HepG2 (cell line): ENCODE data around the gene SMIM21. TPM values are rescaled to one million over a fixed set of nuclear protein-coding genes. Genes with fewer than 3 reads are reported as not detected.

Experiments used
- ATAC-seq: fragments of 200-7000 bp; cut with Tn5 transposase; 3 replicates; pipeline ENCODE4 v1.9.1; 2020; ENCODE audit warnings: mild to moderate bottlenecking, moderate library complexity
- BruUV-seq: library from RNA; stranded (reverse); fragments of 400-500 nt; replicated peaks from 2 replicates; lab custom pipeline; 2021; lab: Mats Ljungman, UMichigan
- CTCF ChIA-PET: fragments of 300-600 bp; formaldehyde crosslinking; extraction: SDS; loops from one replicate; lab custom pipeline; 2021; ENCODE audit warnings: low total read pairs, inconsistent platforms, low intra/inter-chr PET ratio; lab: Yijun Ruan, JAX
- POLR2A ChIA-PET: fragments of 350-600 bp; sonication (Branson Sonifier 250); formaldehyde crosslinking; loops from one replicate; lab custom pipeline; 2020; ENCODE audit warnings: antibody characterized with exemption, inconsistent platforms; lab: Yijun Ruan, JAX
- DNase-seq: peaks from one replicate; pipeline ENCODE4 v3.0.0-alpha.2; 2015; ENCODE audit warnings: low spot score
- FAIRE-seq: peaks from 3 replicates; lab custom pipeline; 2011; peaks lifted over from hg19 to GRCh38; lab: Jason Lieb, UNC
- H2AFZ ChIP-seq: one replicate; pipeline ENCODE4 v1.6.1; 2011; ENCODE audit warnings: low read length, inconsistent platforms
- H3K27ac ChIP-seq: fragments of 300-600 bp; 3 replicates; pipeline ENCODE4 v1.8.0; 2011; ENCODE audit warnings: mixed run types, mild to moderate bottlenecking, mixed read lengths, low read length, inconsistent platforms; ENCODE audit not compliant: insufficient read depth; ENCODE audit errors: extremely low read length
- H3K27me3 ChIP-seq, 2 experiments: fragments of 200-600 bp in 1 of 2; 2 replicates in 1 of 2; 3 replicates in 1 of 2; pipeline versions ENCODE4 v1.6.0 to v1.8.0; 2011; ENCODE audit warnings: low read length in 2 of 2, mild to moderate bottlenecking in 2 of 2, moderate library complexity in 2 of 2, inconsistent platforms in 1 of 2; ENCODE audit not compliant: insufficient read depth in 2 of 2, control insufficient read depth in 1 of 2
- H3K36me3 ChIP-seq, 2 experiments: fragments of 200-600 bp in 1 of 2; replicated peaks in 1 of 2; 2 replicates in 1 of 2; 3 replicates in 1 of 2; pipeline versions ENCODE4 v1.5.1 to v1.8.0; 2011; ENCODE audit warnings: low read length in 2 of 2, inconsistent platforms in 1 of 2; ENCODE audit not compliant: insufficient read depth in 2 of 2, control insufficient read depth in 1 of 2
- H3K4me1 ChIP-seq: 2 replicates; pipeline ENCODE4 v1.5.1; 2012; ENCODE audit warnings: low read length, inconsistent platforms; ENCODE audit not compliant: insufficient read depth
- H3K4me2 ChIP-seq: 2 replicates; pipeline ENCODE4 v1.6.0; 2011; ENCODE audit warnings: low read depth, low read length, inconsistent platforms
- H3K4me3 ChIP-seq, 3 experiments: fragments of 200-600 bp in 1 of 3; sonication (generic), shearing (Covaris generic) in 1 of 3; replicated peaks in 1 of 3; 2 replicates each; pipeline ENCODE4 v1.5.1; 2011 to 2016; ENCODE audit warnings: low read length in 3 of 3, inconsistent platforms in 2 of 3, low read depth in 2 of 3, mild to moderate bottlenecking in 2 of 3, control low read depth in 1 of 3, mixed read lengths in 1 of 3; ENCODE audit not compliant: insufficient read depth in 1 of 3
- H3K79me2 ChIP-seq: one replicate; pipeline ENCODE4 v1.6.1; 2011; ENCODE audit warnings: low read length, inconsistent platforms; ENCODE audit not compliant: insufficient read depth
- H3K9ac ChIP-seq: 2 replicates; pipeline ENCODE4 v1.6.0; 2011; ENCODE audit warnings: mild to moderate bottlenecking, low read depth, low read length, inconsistent platforms; ENCODE audit not compliant: insufficient read depth
- H3K9me3 ChIP-seq: 2 replicates; pipeline ENCODE4 v1.5.1; 2012; ENCODE audit warnings: mild to moderate bottlenecking, low read length
- H4K20me1 ChIP-seq: 2 replicates; pipeline ENCODE4 v1.6.0; 2011; ENCODE audit warnings: inconsistent platforms, mild to moderate bottlenecking, low read length, moderate library complexity; ENCODE audit not compliant: insufficient read depth
- KDM5B ChIP-seq: sonication (generic); formaldehyde crosslinking; IDR thresholded peaks from 2 replicates; pipeline ENCODE4 v1.4.0; 2020; ENCODE audit warnings: missing genetic modification reagents, mild to moderate bottlenecking, borderline replicate concordance
- RFX5 ChIP-seq: IDR thresholded peaks from 2 replicates; pipeline ENCODE4 v1.6.1; 2011; ENCODE audit warnings: low read depth, low read length, improper control_type of control experiment
- SATB2 ChIP-seq: sonication (generic); formaldehyde crosslinking; IDR thresholded peaks from 2 replicates; pipeline ENCODE4 v1.5.0; 2020; ENCODE audit warnings: missing genetic modification reagents
- SRSF9 ChIP-seq: fragments of 200-400 bp; formaldehyde crosslinking; IDR thresholded peaks from 2 replicates; pipeline ENCODE4 v1.6.1; 2018; ENCODE audit warnings: borderline replicate concordance, mild to moderate bottlenecking, low read depth, low read length; ENCODE audit not compliant: insufficient read depth, poor library complexity, severe bottlenecking
- ZFP36L2 ChIP-seq: sonication (generic); formaldehyde crosslinking; IDR thresholded peaks from 2 replicates; pipeline ENCODE4 v1.4.0; 2020; ENCODE audit warnings: missing genetic modification reagents
- ZNF337 ChIP-seq: sonication (generic); formaldehyde crosslinking; IDR thresholded peaks from 2 replicates; pipeline ENCODE4 v1.5.1; 2020; ENCODE audit warnings: missing genetic modification reagents, low read depth, mild to moderate bottlenecking, borderline replicate concordance
- ZNF33B ChIP-seq: sonication (generic); formaldehyde crosslinking; IDR thresholded peaks from 2 replicates; pipeline ENCODE4 v1.5.1; 2020; ENCODE audit warnings: mild to moderate bottlenecking, missing genetic modification reagents
- ZNF550 ChIP-seq: sonication (generic); formaldehyde crosslinking; IDR thresholded peaks from 2 replicates; pipeline ENCODE4 v1.4.0; 2020; ENCODE audit warnings: mild to moderate bottlenecking, missing genetic modification reagents, borderline replicate concordance
- ZNF577 ChIP-seq: sonication (generic); formaldehyde crosslinking; IDR thresholded peaks from 2 replicates; pipeline ENCODE4 v1.4.0; 2020; ENCODE audit warnings: mild to moderate bottlenecking, low read depth, missing genetic modification reagents, borderline replicate concordance
- ZNF646 ChIP-seq: sonication (generic); formaldehyde crosslinking; IDR thresholded peaks from 2 replicates; pipeline ENCODE4 v1.9.0; 2021; ENCODE audit warnings: mild to moderate bottlenecking, missing genetic modification reagents
- WGBS: methylation state at CpG from one replicate; pipeline ENCODE4 v1.1.6; 2017; ENCODE audit warnings: low lambda C conversion rate; 5-methylcytosine and 5-hydroxymethylcytosine counted together
- in situ Hi-C: cut with HindIII; loops from 2 replicates; pipeline ENCODE4 v1.10.0; 2017; ENCODE audit warnings: low pct_unique_long_range_greater_than_20kb; ENCODE audit not compliant: extremely low pct_ligation_motif_present
- intact Hi-C: fragments of 100-400 bp; cut with micrococcal nuclease; formaldehyde crosslinking; loops from one replicate; pipeline ENCODE4 v1.10.0; 2022; ENCODE audit not compliant: unreplicated experiment
- polyA plus RNA-seq, 8 experiments: library from polyadenylated mRNA; depleted of rRNA in 3 of 8; stranded (reverse) in 7 of 8; unstranded in 1 of 8; fragments of >200 nt; fragmentation: Illumina TruSeq in 4 of 8; extraction: Trizol in 4 of 8; gene quantifications; 2 replicates each; pipeline versions ENCODE4 v1.2.1 to v1.2.3, GENCODE V29; 2011 to 2016; ENCODE audit warnings: low read depth in 4 of 8, missing spikeins in 1 of 8, mixed read lengths in 1 of 8; ENCODE audit not compliant: insufficient read depth in 1 of 8
- total RNA-seq, 5 experiments: library from RNA; depleted of rRNA; stranded (reverse); fragments of >200 nt; fragmentation: Illumina TruSeq; extraction: Trizol; gene quantifications; 2 replicates each; pipeline ENCODE4 v1.2.3, GENCODE V29; 2016; ENCODE audit warnings: low read depth in 1 of 5

Gene SMIM21
- total and polyA plus RNA-seq, 2 of the 13 experiments (the other 11 are each of a cell fraction or from before 2014, with no cell fraction given): not detected

- intact Hi-C loops (no loop called here), in situ Hi-C loops (no loop called here)
- CTCF ChIA-PET: no interaction called here
- TF ChIP-seq ZNF550 (CRISPR knock-in tag) (no peak), SRSF9 (no peak), ZNF577 (CRISPR knock-in tag) (no peak), ZNF33B (CRISPR knock-in tag) (no peak), KDM5B (no peak), ZNF337 (no peak), SATB2 (CRISPR knock-in tag) (no peak), RFX5 (no peak), ZNF646 (CRISPR knock-in tag) (no peak), ZFP36L2 (CRISPR knock-in tag) (no peak)
- Histone ChIP-seq H3K27ac (no peak overlapping the region), H3K79me2 (no peaks in the 10 kb centered on the region), H3K36me3 (no peaks in the 10 kb centered on the region), H4K20me1 (no peaks in the 10 kb centered on the region), H3K9me3 (no peaks in the 10 kb centered on the region), H3K4me2 (no peak overlapping the region), H3K9ac (no peak overlapping the region), H3K4me1 (no peaks in the 10 kb centered on the region), H3K27me3 (peaks cover 2 to 8% of the 10 kb centered on the region in 2 experiments; a peak in 2 of 5 replicates), H2AFZ (no peak overlapping the region), H3K4me3 (no peak overlapping the region)
- no TSS peak for BruUV-seq
- DNase-seq: no peak
- 59% methylated on average over 6 of the region's 6 CpGs for WGBS
- POLR2A ChIA-PET: no interaction called here
- no peak for ATAC-seq
- FAIRE-seq: no peak
These were observed 52.2 kb downstream of the SMIM21 start for GRCh38 chr18:75375341-75375740.
